ENCODE results near the gene FTH1. TPM values are rescaled to one million over a fixed set of nuclear protein-coding genes. Genes with fewer than 3 reads are reported as not detected.
A peak's percentile ranks its signal among the peaks of the same experiment; 100 is the strongest.
"Not testable (repeated sequence)": the region's sequence is repeated elsewhere in the genome, so short reads cannot be mapped to it uniquely, and the experiment has no call there.

The FTH1 gene
- total RNA-seq, 1 experiment from 2014 or later, result 2,322 TPM

DNA sequence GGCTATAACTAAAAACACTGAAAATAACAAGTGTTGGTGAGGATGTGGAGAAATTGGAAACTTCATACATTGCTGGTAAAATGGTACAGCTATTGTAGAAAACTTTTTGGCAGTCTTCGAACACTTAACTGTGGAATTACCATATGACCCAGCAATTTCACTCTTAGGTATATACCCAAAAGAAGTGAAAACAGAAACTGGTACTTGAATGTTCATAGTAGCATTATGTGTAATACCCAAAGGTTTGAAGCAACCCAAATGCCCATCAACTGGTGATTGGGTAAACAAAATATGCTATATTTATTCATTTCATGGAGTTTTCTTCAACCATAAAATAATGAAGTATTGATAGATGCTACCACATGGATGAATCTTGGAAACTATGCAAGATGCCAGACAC lies 40.8 kb upstream of the FTH1 start:
- in situ Hi-C loops (cut with HindIII; ENCODE audit: low pct_unique_long_range_greater_than_20kb, low sequenced_read_pairs), result no loop called here
- CTCF ChIA-PET, result no interaction called here

DNA sequence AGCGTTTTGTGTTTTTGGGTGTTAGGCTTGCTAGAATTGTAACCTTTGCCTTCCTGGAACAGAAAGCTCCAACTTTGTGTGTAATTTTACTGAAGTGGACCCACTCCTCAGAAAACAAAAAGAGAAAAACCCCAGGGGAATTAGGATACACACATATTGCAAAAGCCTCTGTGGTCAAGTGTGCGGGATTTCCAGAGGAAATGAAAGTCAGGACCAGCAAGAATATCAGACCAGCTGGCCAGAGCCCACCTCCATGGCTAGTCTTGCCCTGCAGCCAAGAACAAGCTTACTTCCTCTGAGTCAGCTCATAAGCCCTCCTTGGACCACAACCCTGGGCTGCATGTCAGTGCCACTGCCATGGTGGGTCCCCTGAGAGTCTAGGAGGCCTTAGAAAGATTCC lies 37.0 kb upstream of the FTH1 start:
- no peak for DNase-seq (ENCODE audit: low read depth, low spot score)
- no peaks in the 10 kb centered on the region for H3K36me3 ChIP-seq (ENCODE audit: control insufficient read depth, insufficient read depth, low read length)
- TF ChIP-seq POLR2AphosphoS5 (IDR thresholded peaks at IDR 0.05; ENCODE audit: low read depth, low read length) (no peak), SIN3A (IDR thresholded peaks at IDR 0.05; ENCODE audit: borderline replicate concordance, insufficient read depth, low read depth, low read length) (no peak), TCF7L2 (IDR thresholded peaks at IDR 0.05; ENCODE audit: low read depth, low read length) (no peak)
- TF ChIP-seq, protein P1, sequence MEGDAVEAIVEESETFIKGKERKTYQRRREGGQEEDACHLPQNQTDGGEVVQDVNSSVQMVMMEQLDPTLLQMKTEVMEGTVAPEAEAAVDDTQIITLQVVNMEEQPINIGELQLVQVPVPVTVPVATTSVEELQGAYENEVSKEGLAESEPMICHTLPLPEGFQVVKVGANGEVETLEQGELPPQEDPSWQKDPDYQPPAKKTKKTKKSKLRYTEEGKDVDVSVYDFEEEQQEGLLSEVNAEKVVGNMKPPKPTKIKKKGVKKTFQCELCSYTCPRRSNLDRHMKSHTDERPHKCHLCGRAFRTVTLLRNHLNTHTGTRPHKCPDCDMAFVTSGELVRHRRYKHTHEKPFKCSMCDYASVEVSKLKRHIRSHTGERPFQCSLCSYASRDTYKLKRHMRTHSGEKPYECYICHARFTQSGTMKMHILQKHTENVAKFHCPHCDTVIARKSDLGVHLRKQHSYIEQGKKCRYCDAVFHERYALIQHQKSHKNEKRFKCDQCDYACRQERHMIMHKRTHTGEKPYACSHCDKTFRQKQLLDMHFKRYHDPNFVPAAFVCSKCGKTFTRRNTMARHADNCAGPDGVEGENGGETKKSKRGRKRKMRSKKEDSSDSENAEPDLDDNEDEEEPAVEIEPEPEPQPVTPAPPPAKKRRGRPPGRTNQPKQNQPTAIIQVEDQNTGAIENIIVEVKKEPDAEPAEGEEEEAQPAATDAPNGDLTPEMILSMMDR (IDR thresholded peaks at IDR 0.05), result no peak
- TF ChIP-seq, protein P2, sequence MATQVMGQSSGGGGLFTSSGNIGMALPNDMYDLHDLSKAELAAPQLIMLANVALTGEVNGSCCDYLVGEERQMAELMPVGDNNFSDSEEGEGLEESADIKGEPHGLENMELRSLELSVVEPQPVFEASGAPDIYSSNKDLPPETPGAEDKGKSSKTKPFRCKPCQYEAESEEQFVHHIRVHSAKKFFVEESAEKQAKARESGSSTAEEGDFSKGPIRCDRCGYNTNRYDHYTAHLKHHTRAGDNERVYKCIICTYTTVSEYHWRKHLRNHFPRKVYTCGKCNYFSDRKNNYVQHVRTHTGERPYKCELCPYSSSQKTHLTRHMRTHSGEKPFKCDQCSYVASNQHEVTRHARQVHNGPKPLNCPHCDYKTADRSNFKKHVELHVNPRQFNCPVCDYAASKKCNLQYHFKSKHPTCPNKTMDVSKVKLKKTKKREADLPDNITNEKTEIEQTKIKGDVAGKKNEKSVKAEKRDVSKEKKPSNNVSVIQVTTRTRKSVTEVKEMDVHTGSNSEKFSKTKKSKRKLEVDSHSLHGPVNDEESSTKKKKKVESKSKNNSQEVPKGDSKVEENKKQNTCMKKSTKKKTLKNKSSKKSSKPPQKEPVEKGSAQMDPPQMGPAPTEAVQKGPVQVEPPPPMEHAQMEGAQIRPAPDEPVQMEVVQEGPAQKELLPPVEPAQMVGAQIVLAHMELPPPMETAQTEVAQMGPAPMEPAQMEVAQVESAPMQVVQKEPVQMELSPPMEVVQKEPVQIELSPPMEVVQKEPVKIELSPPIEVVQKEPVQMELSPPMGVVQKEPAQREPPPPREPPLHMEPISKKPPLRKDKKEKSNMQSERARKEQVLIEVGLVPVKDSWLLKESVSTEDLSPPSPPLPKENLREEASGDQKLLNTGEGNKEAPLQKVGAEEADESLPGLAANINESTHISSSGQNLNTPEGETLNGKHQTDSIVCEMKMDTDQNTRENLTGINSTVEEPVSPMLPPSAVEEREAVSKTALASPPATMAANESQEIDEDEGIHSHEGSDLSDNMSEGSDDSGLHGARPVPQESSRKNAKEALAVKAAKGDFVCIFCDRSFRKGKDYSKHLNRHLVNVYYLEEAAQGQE (IDR thresholded peaks at IDR 0.05; ENCODE audit: insufficient read depth in 1 of 2, low read depth in 2 of 2, low read length in 1 of 2), result no peak
- intact Hi-C loops (cut with micrococcal nuclease; ENCODE audit: unreplicated experiment) (no loop called here), in situ Hi-C loops (cut with HindIII; ENCODE audit: low pct_unique_long_range_greater_than_20kb, low sequenced_read_pairs) (no loop called here)
- no peak overlapping the region for H3K4me3 ChIP-seq (ENCODE audit: low read depth in 2 of 2, low read length in 2 of 2)
- no peak overlapping the region for H3K27ac ChIP-seq (ENCODE audit: low read length)
- ATAC-seq, result 0 out of 2 replicates have a peak, but pooled peaks have one; percentile 56
- ChIA-PET POLR2A (no interaction called here), CTCF (no interaction called here)
- H3K4me1 ChIP-seq (ENCODE audit: control insufficient read depth, insufficient read depth, low read length), result no peaks in the 10 kb centered on the region
- no TSS peak for BruUV-seq (replicated peaks)
- H3K27me3 ChIP-seq (ENCODE audit: control insufficient read depth, insufficient read depth, low read length), result no peaks in the 10 kb centered on the region
- H3K9me3 ChIP-seq (ENCODE audit: control insufficient read depth, insufficient read depth, low read depth, low read length), result no peaks in the 10 kb centered on the region

More for the DNA sequence above, 40.8 kb upstream of the FTH1 start:
- no peak for ATAC-seq
- no TSS peak for BruUV-seq (replicated peaks)
- peaks cover 4% of the 10 kb centered on the region; the same call in 1 of the 2 replicates for H3K4me1 ChIP-seq (ENCODE audit: control insufficient read depth, insufficient read depth, low read length)
- no peak overlapping the region for H3K4me3 ChIP-seq (ENCODE audit: low read depth in 2 of 2, low read length in 2 of 2)
- no peaks in the 10 kb centered on the region for H3K36me3 ChIP-seq (ENCODE audit: control insufficient read depth, insufficient read depth, low read length)
- DNase-seq (ENCODE audit: low read depth, low spot score), result no peak
- intact Hi-C loops (cut with micrococcal nuclease; ENCODE audit: unreplicated experiment), result no loop called here
- TF ChIP-seq POLR2AphosphoS5 (IDR thresholded peaks at IDR 0.05; ENCODE audit: low read depth, low read length) (no peak), SIN3A (IDR thresholded peaks at IDR 0.05; ENCODE audit: borderline replicate concordance, insufficient read depth, low read depth, low read length) (no peak), TCF7L2 (IDR thresholded peaks at IDR 0.05; ENCODE audit: low read depth, low read length) (no peak)
- TF ChIP-seq, protein P2 (IDR thresholded peaks at IDR 0.05; ENCODE audit: insufficient read depth in 1 of 2, low read depth in 2 of 2, low read length in 1 of 2), result no peak
- TF ChIP-seq, protein P1 (IDR thresholded peaks at IDR 0.05), result no peak
- POLR2A ChIA-PET, result interaction anchor here (0.7 kb wide), 1 partner anchor 22 kb away, joined by 4 read pairs; no protein-coding TSS in a partner anchor
- H3K27ac ChIP-seq (ENCODE audit: low read length), result no peak overlapping the region
- H3K27me3 ChIP-seq (ENCODE audit: control insufficient read depth, insufficient read depth, low read length), result no peaks in the 10 kb centered on the region
- H3K9me3 ChIP-seq (ENCODE audit: control insufficient read depth, insufficient read depth, low read depth, low read length), result no peaks in the 10 kb centered on the region

DNA sequence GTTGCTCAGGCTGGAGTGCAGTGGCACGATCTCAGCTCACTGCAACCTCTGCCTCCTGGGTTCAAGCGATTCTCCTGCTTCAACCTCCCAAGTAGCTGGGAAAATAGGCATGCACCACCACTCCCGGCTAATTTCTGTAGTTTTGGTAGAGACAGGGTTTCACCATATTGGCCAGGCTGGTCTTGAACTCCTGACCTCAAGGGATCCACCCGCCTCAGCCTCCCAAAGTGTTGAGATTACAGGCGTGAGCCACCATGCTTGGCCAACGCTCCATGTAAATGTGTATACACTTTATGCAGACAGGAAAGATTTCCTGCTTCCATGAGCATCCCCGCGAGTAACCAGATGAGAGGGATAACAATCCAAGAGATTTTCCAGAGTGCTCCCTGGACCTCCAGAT lies 34.8 kb upstream of the FTH1 start:
- H3K36me3 ChIP-seq (ENCODE audit: control insufficient read depth, insufficient read depth, low read length); BruUV-seq (replicated peaks); H3K4me3 ChIP-seq (ENCODE audit: low read depth in 2 of 2, low read length in 2 of 2); H3K27ac ChIP-seq (ENCODE audit: low read length); H3K27me3 ChIP-seq (ENCODE audit: control insufficient read depth, insufficient read depth, low read length); ATAC-seq; POLR2A ChIA-PET; H3K4me1 ChIP-seq (ENCODE audit: control insufficient read depth, insufficient read depth, low read length); intact Hi-C loops (cut with micrococcal nuclease; ENCODE audit: unreplicated experiment); H3K9me3 ChIP-seq (ENCODE audit: control insufficient read depth, insufficient read depth, low read depth, low read length); DNase-seq (ENCODE audit: low read depth, low spot score); in situ Hi-C loops (cut with HindIII; ENCODE audit: low pct_unique_long_range_greater_than_20kb, low sequenced_read_pairs); CTCF ChIA-PET: not testable (repeated sequence)

All from Panc1 (cell line).